HEK293T (cell line): ENCODE data around the gene RSAD2.

Experiments
- ARNT ChIP-seq: fragments of 450-650 bp; IDR thresholded peaks from 2 replicates; pipeline ENCODE4 v1.6.1; 2017; ENCODE audit warnings: mild to moderate bottlenecking
- BHLHE40 ChIP-seq: fragments of 450-650 bp; IDR thresholded peaks from 2 replicates; pipeline ENCODE4 v1.6.1; 2016; ENCODE audit warnings: mild to moderate bottlenecking, moderate library complexity, borderline replicate concordance
- ELF4 ChIP-seq: fragments of 450-650 bp; IDR thresholded peaks from 2 replicates; pipeline ENCODE4 v1.6.1; 2017; ENCODE audit warnings: antibody characterized with exemption
- FOXM1 ChIP-seq: fragments of 450-650 bp; IDR thresholded peaks from 2 replicates; pipeline ENCODE4 v1.6.1; 2017; ENCODE audit warnings: mild to moderate bottlenecking, borderline replicate concordance
- L3MBTL2 ChIP-seq: fragments of 450-650 bp; conservative IDR thresholded peaks from 2 replicates; pipeline ENCODE4 v1.6.1; 2016; ENCODE audit warnings: mild to moderate bottlenecking
- SP1 ChIP-seq: fragments of 450-650 bp; IDR thresholded peaks from 2 replicates; pipeline ENCODE4 v1.6.1; 2017

- TF ChIP-seq ARNT (no peak), BHLHE40 (no peak), ELF4 (no peak), L3MBTL2 (no peak), FOXM1 (no peak), SP1 (no peak)
Observed at GRCh38 chr2:6863792-6864191, 13.8 kb upstream of the RSAD2 start.
